ENCODE results near the gene SERPINB7. TPM values are rescaled to one million over a fixed set of nuclear protein-coding genes. Genes with fewer than 3 reads are reported as not detected.

Gene SERPINB7
- total RNA-seq, 1 donor, result not detected

DNA sequence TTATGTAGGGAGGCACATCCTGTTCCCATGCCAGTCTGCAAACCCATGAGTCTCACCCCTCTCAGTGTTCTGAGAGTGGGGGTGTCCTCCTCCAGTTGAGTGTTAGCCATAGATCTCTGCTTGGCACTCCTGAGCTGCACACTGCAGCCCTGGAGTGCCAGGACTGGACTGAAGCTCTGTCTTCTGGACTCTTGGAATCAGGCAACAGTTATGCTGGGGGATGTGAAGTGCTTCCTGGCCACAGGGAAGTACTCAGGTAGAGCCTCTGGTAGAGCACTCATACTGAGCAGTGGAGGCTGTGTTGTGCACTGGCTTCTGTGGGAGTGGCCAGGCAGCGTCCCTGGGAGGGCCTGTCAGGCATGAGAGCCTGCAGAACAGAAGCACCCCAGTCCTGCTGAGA lies 43.0 kb downstream of the SERPINB7 start:
- H3K27me3 ChIP-seq (ENCODE audit: insufficient read depth, low read length), result peaks cover 3% of the 10 kb centered on the region
- no peak overlapping the region for H3K4me3 ChIP-seq (ENCODE audit: low read length)
- no peaks in the 10 kb centered on the region for H3K4me1 ChIP-seq (ENCODE audit: insufficient read depth, low read length)
- H3K9me3 ChIP-seq (ENCODE audit: low read depth, low read length), result no peaks in the 10 kb centered on the region

DNA sequence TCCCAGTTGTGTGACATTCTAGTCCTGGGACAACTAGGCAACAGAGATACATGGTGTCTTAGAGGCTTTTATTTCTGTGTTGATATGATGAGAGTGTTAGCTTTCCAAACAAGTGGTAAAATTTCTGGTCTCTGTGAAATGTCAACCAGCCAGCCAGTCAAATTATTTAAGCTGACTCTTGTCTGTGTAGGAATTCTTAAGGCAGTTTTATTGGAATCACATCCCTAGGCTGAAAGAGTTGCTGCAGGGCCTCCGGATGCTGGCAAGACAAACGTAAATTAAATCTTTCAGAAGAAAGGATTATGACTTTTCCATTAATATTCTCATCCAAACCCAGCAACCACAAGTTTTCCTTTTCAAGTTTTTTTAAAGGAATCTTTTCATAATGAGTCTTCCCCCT lies 44.6 kb downstream of the SERPINB7 start:
- H3K4me3 ChIP-seq (ENCODE audit: low read length), result no peak overlapping the region
- no peaks in the 10 kb centered on the region for H3K4me1 ChIP-seq (ENCODE audit: insufficient read depth, low read length)
- H3K9me3 ChIP-seq (ENCODE audit: low read depth, low read length), result no peaks in the 10 kb centered on the region
- peaks cover 3% of the 10 kb centered on the region for H3K27me3 ChIP-seq (ENCODE audit: insufficient read depth, low read length)

DNA sequence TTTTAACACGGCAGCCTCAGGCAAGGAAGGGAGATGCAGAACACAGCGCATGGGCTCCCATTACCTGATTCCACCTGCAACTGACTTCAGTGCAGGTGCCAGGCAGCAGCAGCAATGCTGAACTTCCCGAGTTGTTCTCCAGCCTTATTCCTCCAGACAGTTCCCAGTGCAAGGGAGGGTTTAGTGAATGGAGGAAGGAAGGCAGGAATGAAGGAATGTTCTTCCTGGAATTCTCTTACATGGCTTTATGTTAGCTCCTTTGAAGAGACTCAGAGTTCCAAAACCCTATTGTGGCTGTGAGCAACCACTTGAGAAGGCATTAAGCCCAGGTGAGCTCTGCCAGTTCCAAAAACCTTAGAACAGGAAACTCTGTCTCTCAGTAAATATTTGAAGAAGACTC lies 45.5 kb downstream of the SERPINB7 start:
- Histone ChIP-seq H3K9me3 (ENCODE audit: low read depth, low read length) (no peaks in the 10 kb centered on the region), H3K4me3 (ENCODE audit: low read length) (no peak overlapping the region), H3K27me3 (ENCODE audit: insufficient read depth, low read length) (peaks cover 3% of the 10 kb centered on the region), H3K4me1 (ENCODE audit: insufficient read depth, low read length) (no peaks in the 10 kb centered on the region)

DNA sequence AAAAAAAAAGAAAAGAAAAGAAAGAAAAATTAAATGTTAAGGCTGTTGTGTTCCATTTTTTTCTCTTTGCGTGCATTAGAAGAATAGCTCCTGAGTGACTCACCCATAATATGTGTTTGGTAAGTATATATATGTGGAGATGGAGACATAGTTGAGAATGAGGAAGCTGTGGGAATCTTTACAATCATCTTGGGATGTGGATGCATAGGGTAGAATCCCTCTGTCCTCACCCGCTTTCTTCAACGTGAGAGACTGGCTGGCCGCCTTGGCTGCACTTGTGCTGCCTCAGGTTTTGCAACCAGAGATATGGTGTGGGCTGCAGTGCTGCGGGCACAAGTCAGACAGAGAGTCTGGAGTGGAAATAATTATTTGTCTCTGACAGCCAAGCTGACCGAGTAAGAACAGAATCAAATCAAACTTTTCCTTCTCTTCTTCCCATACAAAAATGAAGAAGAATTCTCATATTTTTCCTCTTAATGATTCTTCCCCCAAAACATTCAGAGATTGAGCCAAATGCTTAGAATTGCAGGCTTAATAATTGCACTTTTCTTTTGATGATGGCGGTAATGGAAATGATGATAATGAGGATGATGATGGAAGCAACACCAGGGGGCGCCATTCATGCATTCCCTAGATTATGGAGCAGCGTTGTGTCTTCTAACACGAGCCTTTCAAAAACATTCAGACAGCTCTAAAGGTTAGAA lies 48.5 kb downstream of the SERPINB7 start:
- Histone ChIP-seq H3K4me1 (ENCODE audit: insufficient read depth, low read length) (no peaks in the 10 kb centered on the region), H3K9me3 (ENCODE audit: low read depth, low read length) (no peaks in the 10 kb centered on the region), H3K27me3 (ENCODE audit: insufficient read depth, low read length) (peaks cover 3% of the 10 kb centered on the region), H3K4me3 (ENCODE audit: low read length) (no peak overlapping the region)

DNA sequence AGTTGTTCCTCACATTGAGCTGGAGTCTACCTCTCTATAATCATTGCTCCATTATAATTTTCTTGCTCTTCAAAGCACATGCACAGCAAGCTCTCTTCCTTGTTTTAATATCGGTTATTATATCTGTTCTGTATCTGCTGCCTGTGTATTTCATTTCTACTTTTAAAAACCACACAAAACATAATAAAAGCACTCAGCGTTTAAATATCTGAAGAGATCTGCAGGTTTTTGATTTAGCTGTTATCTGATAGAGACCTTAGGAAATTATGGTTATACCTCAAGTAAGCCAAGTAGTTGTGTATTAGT lies 49.0 kb downstream of the SERPINB7 start:
- no peaks in the 10 kb centered on the region for H3K9me3 ChIP-seq (ENCODE audit: low read depth, low read length)
- no peaks in the 10 kb centered on the region for H3K4me1 ChIP-seq (ENCODE audit: insufficient read depth, low read length)
- H3K27me3 ChIP-seq (ENCODE audit: insufficient read depth, low read length), result peaks cover 3% of the 10 kb centered on the region
- H3K4me3 ChIP-seq (ENCODE audit: low read length), result no peak overlapping the region

DNA sequence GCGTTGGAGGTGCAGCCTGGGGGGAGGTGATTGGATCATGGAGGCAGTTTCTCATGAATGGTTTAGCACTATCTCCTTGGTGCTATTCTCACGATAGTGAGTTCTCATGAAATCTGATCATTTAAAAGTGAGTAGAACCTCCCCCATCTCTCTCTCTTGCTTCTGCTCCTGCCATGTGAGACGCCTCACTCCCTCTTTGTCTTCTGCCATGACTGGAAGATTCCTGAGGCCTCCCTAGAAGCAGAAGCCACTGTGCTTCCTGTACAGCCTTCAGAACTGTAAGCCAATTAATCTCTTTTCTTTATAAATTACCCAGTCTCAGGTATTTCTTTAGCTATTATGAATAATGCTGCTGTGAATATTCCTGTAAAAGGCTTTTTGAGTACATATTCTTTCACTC lies 52.9 kb downstream of the SERPINB7 start:
- Histone ChIP-seq H3K27me3 (ENCODE audit: insufficient read depth, low read length) (no peaks in the 10 kb centered on the region), H3K9me3 (ENCODE audit: low read depth, low read length) (no peaks in the 10 kb centered on the region), H3K4me1 (ENCODE audit: insufficient read depth, low read length) (peaks cover 19% of the 10 kb centered on the region), H3K4me3 (ENCODE audit: low read length) (no peak overlapping the region)

DNA sequence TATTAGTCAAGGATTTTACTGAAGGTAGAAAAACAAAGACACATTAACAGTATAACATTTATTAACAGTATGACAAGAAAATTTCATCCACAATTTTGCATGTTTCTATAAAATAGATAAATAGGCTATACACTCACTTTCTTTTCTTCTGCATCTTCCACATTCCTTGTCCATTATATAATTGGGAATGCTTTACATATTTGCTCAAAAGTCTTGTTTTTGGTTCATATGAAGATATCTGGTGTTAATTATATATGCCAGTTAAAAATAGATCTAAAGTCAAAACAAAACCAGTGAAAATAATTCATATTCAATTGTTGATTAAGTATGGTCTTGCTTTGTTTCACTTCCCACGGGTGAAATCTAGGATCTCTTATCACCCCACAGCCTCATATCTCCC lies 53.4 kb downstream of the SERPINB7 start:
- no peaks in the 10 kb centered on the region for H3K27me3 ChIP-seq (ENCODE audit: insufficient read depth, low read length)
- no peak overlapping the region for H3K4me3 ChIP-seq (ENCODE audit: low read length)
- H3K4me1 ChIP-seq (ENCODE audit: insufficient read depth, low read length), result peaks cover 19% of the 10 kb centered on the region
- no peaks in the 10 kb centered on the region for H3K9me3 ChIP-seq (ENCODE audit: low read depth, low read length)

DNA sequence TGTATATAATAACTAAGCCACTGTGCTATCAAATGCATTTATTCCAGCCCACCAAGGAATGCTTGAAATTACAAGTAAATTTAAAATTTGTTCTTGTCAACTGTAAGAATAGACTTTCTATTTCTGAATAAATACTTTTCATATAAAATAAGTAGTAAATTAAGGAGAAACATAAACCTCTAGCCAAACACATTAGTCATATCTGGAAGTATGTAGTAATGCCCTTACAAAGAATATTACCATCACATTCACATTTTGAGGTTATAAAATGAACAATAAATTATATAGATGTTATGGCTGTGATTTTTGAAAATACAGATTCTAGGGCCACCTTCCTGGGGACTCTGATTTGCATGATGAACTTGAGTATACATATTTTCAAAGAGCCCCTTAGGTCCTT lies 54.7 kb downstream of the SERPINB7 start:
- H3K4me3 ChIP-seq (ENCODE audit: low read length), result no peak overlapping the region

DNA sequence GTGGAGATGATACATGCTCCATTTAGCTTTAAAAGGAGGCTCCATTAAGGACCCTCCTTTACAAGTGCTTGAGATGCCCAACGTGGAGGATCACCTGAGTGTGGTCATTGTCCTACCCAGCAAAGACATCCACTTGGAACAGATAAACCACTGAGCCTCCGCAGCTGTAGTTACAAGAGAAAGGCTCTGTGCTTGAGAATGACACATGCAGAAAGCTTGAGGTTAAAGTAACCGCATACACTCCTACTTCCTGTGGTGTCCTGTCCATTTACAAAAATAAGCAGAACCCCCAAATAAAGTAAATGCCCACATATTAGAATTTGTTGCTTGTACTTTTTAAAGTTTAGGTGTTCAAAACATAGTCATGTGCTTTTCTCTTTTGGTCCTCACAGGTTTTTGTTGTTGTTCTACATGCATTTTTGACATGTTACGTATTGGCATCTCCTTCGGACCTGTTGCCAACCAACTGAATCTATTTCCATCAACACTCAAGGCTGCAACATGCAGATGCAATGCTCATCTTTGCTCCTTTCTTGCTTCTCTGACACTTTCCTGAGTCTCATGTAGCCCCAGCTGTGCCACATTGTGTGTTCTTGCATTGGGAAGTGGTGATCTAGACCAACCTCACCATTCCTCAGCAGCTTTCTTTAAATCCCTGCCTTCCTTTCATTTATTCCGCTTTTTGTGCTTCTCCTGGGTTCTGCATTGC lies 56.0 kb downstream of the SERPINB7 start:
- Histone ChIP-seq H3K4me3 (ENCODE audit: low read length) (no peak overlapping the region), H3K27me3 (ENCODE audit: insufficient read depth, low read length) (no peaks in the 10 kb centered on the region), H3K9me3 (ENCODE audit: low read depth, low read length) (no peaks in the 10 kb centered on the region), H3K4me1 (ENCODE audit: insufficient read depth, low read length) (peaks cover 19% of the 10 kb centered on the region)

More for the DNA sequence above, 54.7 kb downstream of the SERPINB7 start:
- H3K4me1 ChIP-seq (ENCODE audit: insufficient read depth, low read length), result peaks cover 19% of the 10 kb centered on the region
- no peaks in the 10 kb centered on the region for H3K27me3 ChIP-seq (ENCODE audit: insufficient read depth, low read length)
- no peaks in the 10 kb centered on the region for H3K9me3 ChIP-seq (ENCODE audit: low read depth, low read length)

DNA sequence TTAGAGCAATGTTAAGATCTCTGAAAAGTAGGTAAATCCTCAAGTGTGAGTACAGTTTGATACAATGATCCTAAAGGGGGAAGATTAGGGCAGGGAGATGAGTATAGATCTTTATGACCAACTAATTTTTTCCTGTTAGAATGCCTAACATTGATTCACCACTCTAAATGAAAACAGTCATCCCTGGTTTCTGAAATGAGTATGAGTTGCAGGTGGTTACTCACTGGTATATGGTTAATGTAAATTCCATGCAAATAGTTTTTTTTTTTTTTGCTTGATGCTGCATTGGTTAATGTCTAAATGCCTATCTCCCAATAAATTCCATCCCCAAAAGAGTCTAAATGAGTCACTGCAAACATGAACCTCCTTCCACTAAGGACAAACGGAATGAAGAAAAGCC lies 57.3 kb downstream of the SERPINB7 start:
- H3K27me3 ChIP-seq (ENCODE audit: insufficient read depth, low read length), result no peaks in the 10 kb centered on the region
- peaks cover 19% of the 10 kb centered on the region for H3K4me1 ChIP-seq (ENCODE audit: insufficient read depth, low read length)
- H3K9me3 ChIP-seq (ENCODE audit: low read depth, low read length), result no peaks in the 10 kb centered on the region
- no peak overlapping the region for H3K4me3 ChIP-seq (ENCODE audit: low read length)

DNA sequence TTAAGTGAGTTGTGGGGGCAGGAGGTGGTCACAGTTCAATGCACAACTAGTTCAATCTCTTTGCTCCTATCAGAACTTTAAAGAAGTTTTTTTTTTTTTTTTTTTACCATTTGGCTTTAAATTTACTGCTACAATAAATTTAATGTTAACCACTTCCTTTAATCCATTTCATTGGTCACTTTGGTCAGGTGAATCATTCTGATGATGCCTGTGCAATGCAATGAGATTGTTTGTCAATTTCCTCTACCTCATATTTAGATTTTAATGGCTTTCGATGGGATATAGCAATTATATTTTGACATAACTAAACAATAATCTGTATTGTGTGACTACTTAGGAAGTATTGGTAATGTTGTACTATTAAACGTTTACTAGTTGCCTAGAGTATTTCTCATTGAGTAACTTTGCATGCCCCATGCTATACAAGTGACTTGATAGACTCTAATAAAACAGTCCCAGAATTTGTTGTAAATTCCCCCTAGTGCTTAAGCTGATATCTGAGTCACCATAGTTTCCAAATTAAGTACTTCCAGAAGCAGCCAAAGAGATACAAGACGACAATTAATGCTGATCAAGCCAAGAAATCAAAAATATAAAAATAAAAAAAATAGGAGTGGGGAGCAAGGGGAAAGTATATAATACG lies 59.4 kb downstream of the SERPINB7 start:
- no peaks in the 10 kb centered on the region for H3K27me3 ChIP-seq (ENCODE audit: insufficient read depth, low read length)
- H3K9me3 ChIP-seq (ENCODE audit: low read depth, low read length), result no peaks in the 10 kb centered on the region

DNA sequence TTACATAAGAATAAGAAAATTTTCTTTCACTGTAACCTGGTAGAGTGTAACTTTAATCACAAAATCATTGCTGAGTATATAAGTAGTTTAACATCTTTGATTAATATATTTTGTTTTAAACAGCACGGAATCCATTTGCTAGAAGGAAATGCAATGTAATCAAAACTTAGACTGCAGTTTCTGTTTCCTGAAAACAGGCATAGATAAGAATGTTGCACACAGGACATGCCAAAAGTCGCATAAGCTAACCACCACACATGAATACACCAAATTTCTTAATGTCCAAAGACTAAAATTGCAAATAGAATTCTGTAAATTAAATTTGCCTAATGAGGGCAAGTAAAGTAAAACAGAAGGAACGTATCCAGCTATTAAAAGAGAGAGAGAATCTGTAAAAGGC lies 61.2 kb downstream of the SERPINB7 start:
- Histone ChIP-seq H3K4me3 (ENCODE audit: low read length) (no peak overlapping the region), H3K9me3 (ENCODE audit: low read depth, low read length) (no peaks in the 10 kb centered on the region), H3K4me1 (ENCODE audit: insufficient read depth, low read length) (peaks cover 5% of the 10 kb centered on the region), H3K27me3 (ENCODE audit: insufficient read depth, low read length) (no peaks in the 10 kb centered on the region)

More for the DNA sequence above, 59.4 kb downstream of the SERPINB7 start:
- Histone ChIP-seq H3K4me3 (ENCODE audit: low read length) (no peak overlapping the region), H3K4me1 (ENCODE audit: insufficient read depth, low read length) (peaks cover 19% of the 10 kb centered on the region)

DNA sequence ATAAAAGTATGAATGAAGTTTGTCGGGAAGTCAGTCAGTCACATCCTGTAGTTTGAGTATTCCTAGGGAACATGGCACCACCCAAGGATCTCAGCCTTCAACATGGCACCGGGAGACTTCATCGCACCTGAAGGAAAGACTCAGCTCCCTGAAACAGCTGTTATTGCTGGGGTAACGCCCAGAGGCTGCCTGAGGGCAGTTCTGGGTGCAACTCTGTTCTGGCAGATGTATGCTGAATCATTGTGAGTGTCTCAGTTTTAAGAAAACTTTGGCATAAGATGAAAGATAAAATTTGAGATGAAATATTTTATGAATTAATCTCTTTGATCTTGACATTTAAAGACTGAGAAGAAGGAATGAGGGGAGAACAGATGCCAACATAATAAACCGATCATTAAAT lies 62.4 kb downstream of the SERPINB7 start:
- Histone ChIP-seq H3K27me3 (ENCODE audit: insufficient read depth, low read length) (peaks cover 4% of the 10 kb centered on the region), H3K9me3 (ENCODE audit: low read depth, low read length) (no peaks in the 10 kb centered on the region), H3K4me1 (ENCODE audit: insufficient read depth, low read length) (no peaks in the 10 kb centered on the region), H3K4me3 (ENCODE audit: low read length) (no peak overlapping the region)

DNA sequence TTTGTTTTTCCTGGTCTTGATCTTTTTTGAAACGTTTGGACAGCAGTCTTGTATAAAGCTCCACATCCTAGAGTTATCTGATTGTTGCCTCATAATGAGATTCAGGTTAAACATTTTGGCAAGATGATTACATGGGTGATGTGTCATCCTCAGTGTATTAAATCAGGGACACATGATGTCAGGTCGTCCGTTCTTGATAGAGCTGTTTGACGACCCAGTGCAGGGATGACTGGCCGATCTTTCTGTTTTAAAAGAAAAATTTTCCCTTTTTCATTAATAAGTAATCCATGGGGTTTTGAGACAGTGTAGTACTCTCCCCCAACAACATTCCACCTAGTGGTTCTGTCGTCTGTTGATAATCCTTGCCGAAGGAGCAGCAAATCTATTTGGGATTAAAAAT lies 67.8 kb downstream of the SERPINB7 start:
- Histone ChIP-seq H3K4me1 (ENCODE audit: insufficient read depth, low read length) (no peaks in the 10 kb centered on the region), H3K27me3 (ENCODE audit: insufficient read depth, low read length) (peaks cover 4% of the 10 kb centered on the region), H3K4me3 (ENCODE audit: low read length) (no peak overlapping the region), H3K9me3 (ENCODE audit: low read depth, low read length) (no peaks in the 10 kb centered on the region)

DNA sequence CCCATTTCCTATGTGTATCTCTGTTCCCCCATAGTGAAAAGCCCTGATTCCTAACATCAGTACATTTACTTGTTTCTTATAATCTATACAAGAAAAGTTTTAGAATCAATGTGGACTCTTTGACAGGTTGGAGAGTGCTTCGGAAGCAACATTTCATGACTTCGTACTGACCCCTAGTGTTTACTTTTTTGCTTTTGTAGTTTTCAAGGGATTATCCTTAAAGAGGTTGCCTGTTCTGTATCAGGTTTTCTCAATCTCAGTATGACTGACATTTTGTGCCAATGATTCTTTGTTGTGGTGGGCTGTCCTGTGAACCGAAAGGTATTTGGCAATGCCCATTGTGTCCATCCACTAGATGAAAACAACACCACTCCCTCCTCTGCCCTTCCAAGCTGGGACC lies 69.0 kb downstream of the SERPINB7 start:
- no peaks in the 10 kb centered on the region for H3K4me1 ChIP-seq (ENCODE audit: insufficient read depth, low read length)
- H3K4me3 ChIP-seq (ENCODE audit: low read length), result no peak overlapping the region
- peaks cover 4% of the 10 kb centered on the region for H3K27me3 ChIP-seq (ENCODE audit: insufficient read depth, low read length)
- no peaks in the 10 kb centered on the region for H3K9me3 ChIP-seq (ENCODE audit: low read depth, low read length)

DNA sequence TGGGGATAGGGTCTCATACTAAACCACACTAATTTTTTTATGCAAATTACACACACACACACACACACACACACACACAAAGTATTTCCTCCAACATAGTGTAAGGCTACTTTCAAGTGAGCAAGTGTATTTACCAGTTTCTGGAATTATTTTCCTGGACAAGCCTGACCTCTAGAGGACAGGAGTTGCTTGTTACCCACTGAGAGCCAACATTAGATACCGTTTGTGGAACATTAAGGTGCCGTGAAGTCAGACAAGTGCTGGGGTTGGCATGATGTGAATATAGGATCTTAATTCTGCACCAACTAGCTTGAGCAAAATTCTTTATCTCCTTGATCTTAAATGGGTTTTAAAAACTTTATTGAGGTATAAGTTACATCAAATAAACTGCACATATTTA lies 72.9 kb downstream of the SERPINB7 start:
- peaks cover 3% of the 10 kb centered on the region for H3K4me1 ChIP-seq (ENCODE audit: insufficient read depth, low read length)
- H3K27me3 ChIP-seq (ENCODE audit: insufficient read depth, low read length), result no peaks in the 10 kb centered on the region
- no peak overlapping the region for H3K4me3 ChIP-seq (ENCODE audit: low read length)
- H3K9me3 ChIP-seq (ENCODE audit: low read depth, low read length), result no peaks in the 10 kb centered on the region
